ENCODE measurements around the gene SLC22A1. TPM values are rescaled to one million over a fixed set of nuclear protein-coding genes. Genes with fewer than 3 reads are reported as not detected.
A peak's percentile ranks its signal among the peaks of the same experiment; 100 is the strongest.

SLC22A1 gene
- total and polyA plus RNA-seq, 2 donors (not counting 1 experiment from before 2014, with no cell fraction given): 0.18 to 1.5 TPM

DNA sequence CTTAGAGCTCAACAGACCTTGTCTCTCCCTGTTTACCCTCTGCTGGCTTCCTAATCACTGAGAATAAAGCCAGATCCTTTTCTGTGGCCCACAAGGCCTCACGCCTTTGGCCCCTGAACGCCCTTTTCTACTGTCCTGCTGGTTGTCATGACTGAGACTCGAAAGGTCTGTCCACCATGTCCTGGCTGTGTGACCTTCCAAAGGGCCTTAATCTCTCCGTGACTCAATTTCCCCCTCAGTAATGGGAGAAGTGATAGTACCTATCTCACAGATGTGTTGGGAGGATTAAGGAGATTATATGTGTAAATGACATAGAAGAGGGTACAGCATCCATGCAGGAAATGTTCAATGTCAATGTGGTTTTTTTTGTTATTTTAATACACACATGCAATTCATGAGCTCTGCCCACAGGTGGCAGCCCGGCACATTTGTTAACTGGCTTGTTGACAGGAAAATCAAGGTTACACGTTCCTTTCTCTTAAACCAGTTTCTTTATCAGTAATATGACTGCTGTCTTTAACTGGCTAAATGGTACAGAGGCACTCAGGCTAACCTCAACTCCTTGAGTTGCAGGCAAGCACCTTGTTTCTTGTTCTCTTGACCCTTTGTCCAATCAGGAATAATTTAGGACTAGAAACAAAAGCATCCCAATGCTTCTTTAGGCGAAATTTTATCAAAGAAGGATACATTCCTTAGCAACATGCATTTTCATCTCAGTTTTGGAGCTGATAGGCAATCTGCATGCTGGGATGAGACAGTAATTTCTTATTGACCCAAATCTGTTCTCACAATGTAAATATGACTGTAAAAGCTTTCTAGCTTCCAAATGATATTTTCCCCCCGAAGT, 16.6 kb downstream of the SLC22A1 start:
- no peak overlapping the region for H3K27ac Mint-ChIP-seq
- Histone ChIP-seq H3K36me3 (replicated peaks in 1 of 2; ENCODE audit: control extremely low read depth in 1 of 2, control insufficient read depth in 1 of 2, extremely low read depth in 1 of 2, insufficient read depth in 2 of 2, low read length in 1 of 2) (no peaks in the 10 kb centered on the region), H2AFZ (ENCODE audit: insufficient read depth, low read depth, low read length, poor library complexity, severe bottlenecking) (peak overlapping the region; percentile 43), H3K27ac (ENCODE audit: low read length in 2 of 2) (no peak overlapping the region), H3K27me3 (replicated peaks in 1 of 4; ENCODE audit: control extremely low read depth in 1 of 4, control insufficient read depth in 3 of 4, insufficient read depth in 4 of 4, low read length in 3 of 4) (peaks cover 0 to 3% (median 0%) of the 10 kb centered on the region in 4 experiments), H3K79me2 (ENCODE audit: control insufficient read depth, insufficient read depth, low read length) (no peaks in the 10 kb centered on the region), H3K4me1 (ENCODE audit: control insufficient read depth in 2 of 2, insufficient read depth in 2 of 2, low read length in 2 of 2) (peaks cover 0 to 4% of the 10 kb centered on the region in 2 donors), H3K4me3 (ENCODE audit: control extremely low read depth in 1 of 5, extremely low read depth in 1 of 5, insufficient read depth in 1 of 5, low read depth in 2 of 5, low read length in 4 of 5) (no peak overlapping the region), H3K9ac (ENCODE audit: low read length) (no peak overlapping the region), H4K20me1 (ENCODE audit: control insufficient read depth, insufficient read depth, low read length, poor library complexity, severe bottlenecking) (no peaks in the 10 kb centered on the region), H3K4me2 (replicated peaks; ENCODE audit: low read depth, low read length, poor library complexity, severe bottlenecking) (no peak overlapping the region), H3K9me3 (ENCODE audit: control extremely low read depth in 1 of 3, control insufficient read depth in 2 of 3, insufficient read depth in 1 of 3, low read length in 2 of 3) (no peaks in the 10 kb centered on the region)
- no peak overlapping the region for H3K4me3 Mint-ChIP-seq
- ChIA-PET CTCF (interaction anchor here (0.6 to 1.5 kb wide), 6 partner anchors 9 to 317 kb away, joined by 3 to 9 read pairs (median 4); no protein-coding TSS in a partner anchor), POLR2A (no interaction called here)
- WGBS (ENCODE audit: insufficient coverage): 62% methylated on average over 6 of the region's 8 CpGs
- no peaks in the 10 kb centered on the region for H3K4me1 Mint-ChIP-seq
- no peak for ATAC-seq (ENCODE audit: low read depth)
- H3K9me3 Mint-ChIP-seq (ENCODE audit: insufficient read depth): no peaks in the 10 kb centered on the region
- DNase-seq: peak; percentile 46
- H3K27me3 Mint-ChIP-seq: no peaks in the 10 kb centered on the region
- TF ChIP-seq, protein P1, sequence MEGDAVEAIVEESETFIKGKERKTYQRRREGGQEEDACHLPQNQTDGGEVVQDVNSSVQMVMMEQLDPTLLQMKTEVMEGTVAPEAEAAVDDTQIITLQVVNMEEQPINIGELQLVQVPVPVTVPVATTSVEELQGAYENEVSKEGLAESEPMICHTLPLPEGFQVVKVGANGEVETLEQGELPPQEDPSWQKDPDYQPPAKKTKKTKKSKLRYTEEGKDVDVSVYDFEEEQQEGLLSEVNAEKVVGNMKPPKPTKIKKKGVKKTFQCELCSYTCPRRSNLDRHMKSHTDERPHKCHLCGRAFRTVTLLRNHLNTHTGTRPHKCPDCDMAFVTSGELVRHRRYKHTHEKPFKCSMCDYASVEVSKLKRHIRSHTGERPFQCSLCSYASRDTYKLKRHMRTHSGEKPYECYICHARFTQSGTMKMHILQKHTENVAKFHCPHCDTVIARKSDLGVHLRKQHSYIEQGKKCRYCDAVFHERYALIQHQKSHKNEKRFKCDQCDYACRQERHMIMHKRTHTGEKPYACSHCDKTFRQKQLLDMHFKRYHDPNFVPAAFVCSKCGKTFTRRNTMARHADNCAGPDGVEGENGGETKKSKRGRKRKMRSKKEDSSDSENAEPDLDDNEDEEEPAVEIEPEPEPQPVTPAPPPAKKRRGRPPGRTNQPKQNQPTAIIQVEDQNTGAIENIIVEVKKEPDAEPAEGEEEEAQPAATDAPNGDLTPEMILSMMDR (IDR thresholded peaks at IDR 0.05): peak; percentile 77
- no peak for TF ChIP-seq EZH2 (IDR thresholded peaks at IDR 0.05; ENCODE audit: borderline replicate concordance, insufficient read depth, low read depth, low read length, poor library complexity, severe bottlenecking)
- intact Hi-C loops (cut with micrococcal nuclease): no loop called here

DNA sequence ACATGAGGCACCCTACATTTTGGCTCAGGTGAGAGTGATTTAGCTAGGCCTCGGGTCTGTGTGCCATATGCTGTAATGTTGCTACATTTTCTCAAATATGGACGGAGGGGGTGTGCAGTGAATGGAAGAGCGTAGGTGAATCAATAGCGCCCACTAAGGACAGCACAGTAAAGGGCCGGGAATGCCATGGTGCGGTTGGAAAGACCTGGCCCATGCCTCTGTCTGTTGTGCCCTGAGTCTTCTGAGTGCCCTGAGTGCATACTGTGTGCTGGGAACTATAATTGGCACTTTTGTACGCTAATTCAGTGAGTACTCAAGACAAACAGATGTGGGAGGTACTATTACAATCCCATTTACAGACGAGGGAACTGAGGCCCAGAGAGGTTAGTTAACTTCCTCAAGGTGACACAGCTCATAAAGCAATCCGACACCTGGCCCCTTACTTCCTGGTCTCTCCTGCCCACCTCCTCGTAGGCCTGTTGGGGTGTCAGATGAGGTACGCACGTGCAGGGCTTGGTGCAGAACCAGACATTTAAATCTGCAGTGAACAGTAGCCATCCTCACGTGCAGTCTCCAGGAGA, 17.3 kb downstream of the SLC22A1 start:
- Histone ChIP-seq H4K20me1 (ENCODE audit: control insufficient read depth, insufficient read depth, low read length, poor library complexity, severe bottlenecking) (no peaks in the 10 kb centered on the region), H3K9ac (ENCODE audit: low read length) (no peak overlapping the region), H3K4me2 (replicated peaks; ENCODE audit: low read depth, low read length, poor library complexity, severe bottlenecking) (no peak overlapping the region), H3K27me3 (replicated peaks in 1 of 4; ENCODE audit: control extremely low read depth in 1 of 4, control insufficient read depth in 3 of 4, insufficient read depth in 4 of 4, low read length in 3 of 4) (peaks cover 0 to 3% (median 0%) of the 10 kb centered on the region in 4 experiments), H2AFZ (ENCODE audit: insufficient read depth, low read depth, low read length, poor library complexity, severe bottlenecking) (no peak overlapping the region), H3K36me3 (replicated peaks in 1 of 2; ENCODE audit: control extremely low read depth in 1 of 2, control insufficient read depth in 1 of 2, extremely low read depth in 1 of 2, insufficient read depth in 2 of 2, low read length in 1 of 2) (no peaks in the 10 kb centered on the region), H3K79me2 (ENCODE audit: control insufficient read depth, insufficient read depth, low read length) (no peaks in the 10 kb centered on the region), H3K4me1 (ENCODE audit: control insufficient read depth in 2 of 2, insufficient read depth in 2 of 2, low read length in 2 of 2) (peaks cover 0 to 4% of the 10 kb centered on the region in 2 donors), H3K4me3 (ENCODE audit: control extremely low read depth in 1 of 5, extremely low read depth in 1 of 5, insufficient read depth in 1 of 5, low read depth in 2 of 5, low read length in 4 of 5) (no peak overlapping the region), H3K9me3 (ENCODE audit: control extremely low read depth in 1 of 3, control insufficient read depth in 2 of 3, insufficient read depth in 1 of 3, low read length in 2 of 3) (no peaks in the 10 kb centered on the region), H3K27ac (ENCODE audit: low read length in 2 of 2) (no peak overlapping the region)
- Mint-ChIP-seq H3K9me3 (ENCODE audit: insufficient read depth) (peaks cover 3% of the 10 kb centered on the region), H3K4me1 (no peaks in the 10 kb centered on the region), H3K27me3 (no peaks in the 10 kb centered on the region), H3K4me3 (no peak overlapping the region), H3K27ac (no peak overlapping the region)
- TF ChIP-seq, protein P1 (IDR thresholded peaks at IDR 0.05): no peak
- ChIA-PET CTCF (interaction anchor here (0.6 to 1.5 kb wide), 7 partner anchors 8 to 323 kb away, joined by 3 to 9 read pairs (median 4); no protein-coding TSS in a partner anchor), POLR2A (no interaction called here)
- ATAC-seq (ENCODE audit: low read depth) (no peak), DNase-seq (no peak)
- intact Hi-C loops (cut with micrococcal nuclease): no loop called here
- 90% methylated on average over 10 of the region's 13 CpGs for WGBS (ENCODE audit: insufficient coverage)

All from B cell (primary cell).